Measurements from ENCODE around the gene WASHC4.

- TF ChIP-seq, protein P1, sequence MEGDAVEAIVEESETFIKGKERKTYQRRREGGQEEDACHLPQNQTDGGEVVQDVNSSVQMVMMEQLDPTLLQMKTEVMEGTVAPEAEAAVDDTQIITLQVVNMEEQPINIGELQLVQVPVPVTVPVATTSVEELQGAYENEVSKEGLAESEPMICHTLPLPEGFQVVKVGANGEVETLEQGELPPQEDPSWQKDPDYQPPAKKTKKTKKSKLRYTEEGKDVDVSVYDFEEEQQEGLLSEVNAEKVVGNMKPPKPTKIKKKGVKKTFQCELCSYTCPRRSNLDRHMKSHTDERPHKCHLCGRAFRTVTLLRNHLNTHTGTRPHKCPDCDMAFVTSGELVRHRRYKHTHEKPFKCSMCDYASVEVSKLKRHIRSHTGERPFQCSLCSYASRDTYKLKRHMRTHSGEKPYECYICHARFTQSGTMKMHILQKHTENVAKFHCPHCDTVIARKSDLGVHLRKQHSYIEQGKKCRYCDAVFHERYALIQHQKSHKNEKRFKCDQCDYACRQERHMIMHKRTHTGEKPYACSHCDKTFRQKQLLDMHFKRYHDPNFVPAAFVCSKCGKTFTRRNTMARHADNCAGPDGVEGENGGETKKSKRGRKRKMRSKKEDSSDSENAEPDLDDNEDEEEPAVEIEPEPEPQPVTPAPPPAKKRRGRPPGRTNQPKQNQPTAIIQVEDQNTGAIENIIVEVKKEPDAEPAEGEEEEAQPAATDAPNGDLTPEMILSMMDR (conservative IDR thresholded peaks at IDR 0.05): no peak
- no peak for TF ChIP-seq EZH2 (IDR thresholded peaks at IDR 0.05; ENCODE audit: low read depth)
Measured at GRCh38 chr12:105167346-105167745, 59.8 kb downstream of the WASHC4 start.
